GM23248 (cell line): ENCODE results near the gene ARHGEF12. TPM values are rescaled to one million over a fixed set of nuclear protein-coding genes. Genes with fewer than 3 reads are reported as not detected.

Experiments
- DNase-seq: peaks from one replicate; pipeline ENCODE4 v3.0.0-alpha.2; 2015
- H2AFZ ChIP-seq: fragments of 200-600 bp; sonication (generic); 2 replicates; pipeline ENCODE4 v1.6.1; 2016; ENCODE audit warnings: antibody characterized with exemption
- H3F3A ChIP-seq: fragments of 200-600 bp; sonication (generic); 2 replicates; pipeline ENCODE4 v1.6.1; 2016; ENCODE audit warnings: mild to moderate bottlenecking, antibody characterized with exemption, mixed run types; ENCODE audit not compliant: insufficient read depth
- H3K27ac ChIP-seq: fragments of 200-600 bp; sonication (generic); 2 replicates; pipeline ENCODE4 v1.5.1; 2016; ENCODE audit warnings: mild to moderate bottlenecking
- H3K27me3 ChIP-seq: fragments of 200-600 bp; sonication (generic); replicated peaks from 2 replicates; pipeline ENCODE4 v1.6.1; 2016; ENCODE audit warnings: mild to moderate bottlenecking; ENCODE audit not compliant: insufficient read depth
- H3K36me3 ChIP-seq: fragments of 200-600 bp; sonication (generic); 2 replicates; pipeline ENCODE4 v1.6.1; 2016; ENCODE audit warnings: low read depth, mild to moderate bottlenecking
- H3K4me1 ChIP-seq: fragments of 200-600 bp; sonication (generic); 2 replicates; pipeline ENCODE4 v1.6.1; 2016; ENCODE audit warnings: mild to moderate bottlenecking; ENCODE audit not compliant: insufficient read depth
- H3K4me2 ChIP-seq: fragments of 200-600 bp; sonication (generic); one replicate; pipeline ENCODE4 v1.6.1; 2016; ENCODE audit warnings: mild to moderate bottlenecking; ENCODE audit not compliant: unreplicated experiment
- H3K4me3 ChIP-seq: fragments of 200-600 bp; sonication (generic); 2 replicates; pipeline ENCODE4 v1.5.1; 2016; ENCODE audit warnings: mild to moderate bottlenecking
- H3K79me2 ChIP-seq: fragments of 200-600 bp; sonication (generic); 2 replicates; pipeline ENCODE4 v1.6.1; 2016; ENCODE audit warnings: mild to moderate bottlenecking; ENCODE audit not compliant: insufficient read depth
- H3K9ac ChIP-seq: fragments of 200-600 bp; sonication (generic); 2 replicates; pipeline ENCODE4 v1.6.1; 2016; ENCODE audit warnings: mild to moderate bottlenecking
- H3K9me2 ChIP-seq: fragments of 200-600 bp; sonication (generic); 2 replicates; pipeline ENCODE4 v1.6.1; 2016; ENCODE audit warnings: mixed run types, mild to moderate bottlenecking, moderate library complexity; ENCODE audit not compliant: insufficient read depth
- H3K9me3 ChIP-seq: fragments of 200-600 bp; sonication (generic); one replicate; pipeline ENCODE4 v1.6.1; 2017; ENCODE audit warnings: low read depth
- H4K20me1 ChIP-seq: fragments of 200-600 bp; sonication (generic); 2 replicates; pipeline ENCODE4 v1.6.0; 2016; ENCODE audit not compliant: insufficient read depth
- EZH2 ChIP-seq: fragments of 200-600 bp; sonication (generic); IDR thresholded peaks from 2 replicates; pipeline ENCODE4 v1.6.1; 2018; ENCODE audit warnings: antibody characterized with exemption, mild to moderate bottlenecking; ENCODE audit not compliant: insufficient read depth, poor library complexity, severe bottlenecking
- EZH2phosphoT487 ChIP-seq: fragments of 200-600 bp; sonication (generic); IDR thresholded peaks from 2 replicates; pipeline ENCODE4 v1.6.1; 2018; ENCODE audit warnings: antibody characterized with exemption, moderate library complexity, mild to moderate bottlenecking, low read depth; ENCODE audit not compliant: insufficient read depth
- WGBS, 2 experiments: methylation state at CpG; one replicate each; pipeline ENCODE4 v1.1.6; 2015 to 2017; ENCODE audit warnings: low lambda C conversion rate in 2 of 2, low coverage in 1 of 2; ENCODE audit errors: missing lambda C conversion rate in 2 of 2; 5-methylcytosine and 5-hydroxymethylcytosine counted together
- in situ Hi-C: fragments of 300-500 bp; cut with MboI; formaldehyde crosslinking; loops from 2 replicates; pipeline ENCODE4 v1.15.0; 2020
- polyA plus RNA-seq: library from polyadenylated mRNA; unstranded; fragments of >200 nt; fragmentation: Nextera tagmentation; extraction: Ambion mirVana; gene quantifications from 2 replicates; pipeline ENCODE4 v1.2.1, GENCODE V29; 2016
- total RNA-seq: library from RNA; depleted of rRNA; stranded (reverse); fragments of >200 nt; shearing (Covaris generic); gene quantifications from 2 replicates; pipeline ENCODE4 v1.2.3, GENCODE V29; 2014

ARHGEF12 gene
- total and polyA plus RNA-seq, 2 experiments from 2014 or later = 20.4 to 52.7 TPM

- Histone ChIP-seq H3F3A (no peaks in the 10 kb centered on the region; the same call in 1 of the 2 replicates), H3K9me3 (no peaks in the 10 kb centered on the region), H4K20me1 (peaks cover 50% of the 10 kb centered on the region), H3K27ac (no peak overlapping the region), H3K36me3 (no peaks in the 10 kb centered on the region), H3K79me2 (peaks cover 100% of the 10 kb centered on the region), H3K27me3 (no peaks in the 10 kb centered on the region), H3K9me2 (no peaks in the 10 kb centered on the region), H3K4me1 (peaks cover 37% of the 10 kb centered on the region), H3K4me2 (no peak overlapping the region), H2AFZ (no peak overlapping the region), H3K4me3 (no peak overlapping the region), H3K9ac (no peak overlapping the region)
- TF ChIP-seq EZH2phosphoT487 = no peak
- in situ Hi-C loops = no loop called here
- DNase-seq = no peak
Measured at GRCh38 chr11:120388261-120388660, 52.0 kb downstream of the ARHGEF12 start.

- no peak overlapping the region for H3K4me3 ChIP-seq
- H3K79me2 ChIP-seq = peaks cover 100% of the 10 kb centered on the region
- H3K9me3 ChIP-seq = no peaks in the 10 kb centered on the region
- H2AFZ ChIP-seq = no peak overlapping the region
- H4K20me1 ChIP-seq = peaks cover 50% of the 10 kb centered on the region
- H3K27me3 ChIP-seq = no peaks in the 10 kb centered on the region
- H3K9ac ChIP-seq = no peak overlapping the region
- TF ChIP-seq EZH2phosphoT487 = no peak
- TF ChIP-seq EZH2 = no peak
- H3K4me1 ChIP-seq = peaks cover 25% of the 10 kb centered on the region
- H3K36me3 ChIP-seq = no peaks in the 10 kb centered on the region
- no peak overlapping the region for H3K27ac ChIP-seq
- H3K4me2 ChIP-seq = no peak overlapping the region
- DNase-seq = no peak
- WGBS, 2 experiments = 96 to 100% methylated on average over 5 of the region's 5 CpGs
- no peaks in the 10 kb centered on the region; the same call in 1 of the 2 replicates for H3F3A ChIP-seq
- no peaks in the 10 kb centered on the region for H3K9me2 ChIP-seq
- in situ Hi-C loops = no loop called here
Measured at GRCh38 chr11:120389693-120390584, 53.7 kb downstream of the ARHGEF12 start.

GRCh38 chr11:120390585-120390922 is 54.3 kb downstream of the ARHGEF12 start:
- TF ChIP-seq EZH2phosphoT487 (no peak), EZH2 (no peak)
- Histone ChIP-seq H3K27me3 (no peaks in the 10 kb centered on the region), H3K9ac (no peak overlapping the region), H3K4me3 (no peak overlapping the region), H3K36me3 (no peaks in the 10 kb centered on the region), H3K79me2 (peaks cover 100% of the 10 kb centered on the region), H4K20me1 (peaks cover 50% of the 10 kb centered on the region), H2AFZ (no peak overlapping the region), H3K9me3 (no peaks in the 10 kb centered on the region), H3K4me2 (no peak overlapping the region), H3F3A (no peaks in the 10 kb centered on the region; the same call in 1 of the 2 replicates), H3K27ac (no peak overlapping the region), H3K4me1 (peaks cover 19% of the 10 kb centered on the region), H3K9me2 (no peaks in the 10 kb centered on the region)
- DNase-seq = no peak
- WGBS, 2 experiments = 96 to 100% methylated on average over 1 of the region's 1 CpG
- in situ Hi-C loops = no loop called here

GRCh38 chr11:120391292-120391691 is 55.1 kb downstream of the ARHGEF12 start:
- no peak overlapping the region for H3K4me2 ChIP-seq
- H3K27ac ChIP-seq = no peak overlapping the region
- no peak overlapping the region for H3K9ac ChIP-seq

GRCh38 chr11:120391854-120392253 is 55.6 kb downstream of the ARHGEF12 start:
- no peak overlapping the region for H3K27ac ChIP-seq
- DNase-seq = no peak
- no peaks in the 10 kb centered on the region for H3F3A ChIP-seq
- H4K20me1 ChIP-seq = peaks cover 47% of the 10 kb centered on the region
- H3K4me2 ChIP-seq = no peak overlapping the region
- H3K9me3 ChIP-seq = no peaks in the 10 kb centered on the region
- H3K9ac ChIP-seq = no peak overlapping the region
- no peaks in the 10 kb centered on the region for H3K9me2 ChIP-seq
- no peaks in the 10 kb centered on the region for H3K27me3 ChIP-seq
- no peak overlapping the region for H2AFZ ChIP-seq
- in situ Hi-C loops = no loop called here
- TF ChIP-seq EZH2phosphoT487 (no peak), EZH2 (no peak)
- H3K36me3 ChIP-seq = no peaks in the 10 kb centered on the region
- H3K4me3 ChIP-seq = no peak overlapping the region
- peaks cover 100% of the 10 kb centered on the region for H3K79me2 ChIP-seq
- 89 to 97% methylated on average over 1 of the region's 1 CpG for WGBS, 2 experiments
- H3K4me1 ChIP-seq = peaks cover 8% of the 10 kb centered on the region

More at GRCh38 chr11:120391292-120391691, 55.1 kb downstream of the ARHGEF12 start:
- Histone ChIP-seq H3K4me3 (no peak overlapping the region), H3K27me3 (no peaks in the 10 kb centered on the region), H3K4me1 (peaks cover 13% of the 10 kb centered on the region), H3K9me3 (no peaks in the 10 kb centered on the region), H3K9me2 (no peaks in the 10 kb centered on the region), H3K36me3 (no peaks in the 10 kb centered on the region), H3F3A (no peaks in the 10 kb centered on the region), H3K79me2 (peaks cover 100% of the 10 kb centered on the region), H2AFZ (no peak overlapping the region), H4K20me1 (peaks cover 52% of the 10 kb centered on the region)
- TF ChIP-seq EZH2 (no peak), EZH2phosphoT487 (no peak)
- in situ Hi-C loops = no loop called here
- DNase-seq = no peak
